T-helper 22 cell (primary cell): Measurements from ENCODE around the gene CYP2A7.
"Not testable (repeated sequence)": the region's sequence is repeated elsewhere in the genome, so short reads cannot be mapped to it uniquely, and the experiment has no call there.

Experiments used
- DNase-seq: peaks from one replicate; pipeline ENCODE4 v3.0.0-alpha.2; 2020; ENCODE audit warnings: low read depth

Gene CYP2A7

GRCh38 chr19:40882062-40882461 is at the start of gene CYP2A7:
Gene CYP2A7, minus strand, starts transcription at chr19:40882231. Its CDS starts 21 bp downstream, at chr19:40882210.
- not testable (repeated sequence) for DNase-seq

- DNase-seq = not testable (repeated sequence)
Measured at GRCh38 chr19:40930799-40931198, 48.8 kb upstream of the CYP2A7 start.

- not testable (repeated sequence) for DNase-seq
Measured at GRCh38 chr19:40929942-40930341, 47.9 kb upstream of the CYP2A7 start.

GRCh38 chr19:40928850-40929249 is 46.8 kb upstream of the CYP2A7 start:
- DNase-seq = no peak

GRCh38 chr19:40927567-40927966 is 45.5 kb upstream of the CYP2A7 start:
- DNase-seq = no peak

- DNase-seq = not testable (repeated sequence)
Measured at GRCh38 chr19:40926276-40926675, 44.2 kb upstream of the CYP2A7 start.

- no peak for DNase-seq
Measured at GRCh38 chr19:40923934-40924391, 41.9 kb upstream of the CYP2A7 start.

GRCh38 chr19:40922237-40923160 is 40.5 kb upstream of the CYP2A7 start:
- not testable (repeated sequence) for DNase-seq

GRCh38 chr19:40921005-40921897 is 39.2 kb upstream of the CYP2A7 start:
- no peak for DNase-seq

GRCh38 chr19:40920300-40921004 is 38.4 kb upstream of the CYP2A7 start:
- no peak for DNase-seq

GRCh38 chr19:40919530-40920299 is 37.7 kb upstream of the CYP2A7 start:
- not testable (repeated sequence) for DNase-seq

GRCh38 chr19:40918303-40918702 is 36.3 kb upstream of the CYP2A7 start:
- DNase-seq = not testable (repeated sequence)

GRCh38 chr19:40908976-40909375 is 26.9 kb upstream of the CYP2A7 start:
- peak; percentile 10 for DNase-seq

GRCh38 chr19:40907968-40908735 is 26.1 kb upstream of the CYP2A7 start:
- DNase-seq = peak; percentile 23

GRCh38 chr19:40906512-40906911 is 24.5 kb upstream of the CYP2A7 start:
- DNase-seq = no peak

GRCh38 chr19:40904673-40905156 is 22.7 kb upstream of the CYP2A7 start:
- not testable (repeated sequence) for DNase-seq

- not testable (repeated sequence) for DNase-seq
Measured at GRCh38 chr19:40901975-40902750, 20.1 kb upstream of the CYP2A7 start.

- not testable (repeated sequence) for DNase-seq
Measured at GRCh38 chr19:40900521-40900920, 18.5 kb upstream of the CYP2A7 start.

- not testable (repeated sequence) for DNase-seq
Measured at GRCh38 chr19:40899964-40900363, 17.9 kb upstream of the CYP2A7 start.
